NCI-H748 (cell line): ENCODE data around the gene MTMR3.
"Not testable (repeated sequence)": the region's sequence is repeated elsewhere in the genome, so short reads cannot be mapped to it uniquely, and the experiment has no call there.

Source experiments
- DNase-seq: peaks from one replicate; lab custom pipeline; 2025; ENCODE audit not compliant: unreplicated experiment; lab: John Stamatoyannopoulos, UW

MTMR3 gene

GRCh38 chr22:30045901-30046715 is 163.1 kb downstream of the MTMR3 start:
- DNase-seq: no peak

DNA sequence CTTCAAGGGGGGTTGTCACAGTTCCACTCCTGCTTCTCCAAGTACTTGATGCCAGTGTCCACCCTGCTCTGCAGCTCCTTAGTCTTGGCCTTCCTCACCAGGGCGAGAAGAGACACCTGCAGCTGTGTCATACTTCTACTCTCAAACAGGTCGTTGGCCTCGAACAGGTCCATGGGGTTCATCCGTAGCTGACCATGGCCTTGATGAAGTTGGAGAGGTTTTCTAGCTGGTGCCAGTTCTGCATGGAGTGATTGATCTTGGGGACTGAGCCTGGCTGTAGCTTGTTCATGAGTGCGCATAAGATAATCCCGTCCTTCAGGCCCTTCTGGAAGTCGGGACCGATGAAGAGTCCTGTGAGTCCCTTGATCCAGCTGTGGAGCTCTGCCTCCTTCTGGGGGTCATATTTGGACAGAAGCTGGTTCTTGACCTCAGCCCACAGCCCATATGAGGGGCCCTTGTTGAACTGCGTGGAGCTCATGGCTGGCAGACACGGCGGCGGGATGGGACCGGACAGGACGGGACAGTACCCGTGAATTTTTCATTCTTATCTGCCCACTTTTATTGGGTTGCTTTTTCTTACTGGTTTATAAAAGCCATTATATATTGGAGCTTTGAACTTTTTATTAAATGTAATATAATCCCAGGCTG is 163.9 kb downstream of the MTMR3 start:
- DNase-seq: no peak

DNA sequence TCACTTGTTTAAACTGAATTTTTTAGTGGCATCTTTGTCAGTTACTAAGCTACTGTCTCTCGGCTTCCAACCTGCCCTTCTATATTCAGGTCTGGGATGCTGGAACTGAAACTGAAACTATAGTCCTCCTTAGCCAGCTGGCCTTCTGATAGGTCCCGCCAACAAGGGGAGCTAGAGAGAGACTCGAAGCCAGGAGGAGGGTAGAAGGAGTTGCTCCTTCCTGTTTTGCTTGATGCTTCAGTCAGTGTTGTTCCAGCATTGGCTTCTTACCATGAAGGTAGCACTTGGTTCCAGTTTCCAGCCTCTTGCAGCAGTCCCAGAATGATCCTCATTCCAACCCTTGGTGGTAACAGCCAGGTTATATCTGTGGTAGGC is 164.4 kb downstream of the MTMR3 start:
- DNase-seq: no peak

DNA sequence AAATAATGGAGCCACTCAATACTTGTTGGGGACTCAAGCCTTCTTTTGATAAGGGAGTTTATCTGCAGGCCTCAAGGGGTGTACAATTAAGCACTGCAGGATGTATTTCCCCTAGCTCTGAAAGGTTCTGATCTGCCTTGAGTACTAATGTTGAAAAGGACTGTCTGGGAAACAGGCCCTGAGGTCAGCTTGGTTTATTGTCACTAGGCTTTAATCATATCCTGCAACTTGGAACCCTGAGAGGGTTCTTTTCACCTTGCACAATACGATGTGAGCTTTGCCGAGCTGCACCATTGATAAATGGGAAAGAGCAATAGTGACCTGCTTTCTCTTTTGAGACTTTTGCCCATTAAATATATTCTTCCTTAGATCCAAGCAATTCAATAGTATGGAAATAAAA is 165.7 kb downstream of the MTMR3 start:
- no peak for DNase-seq

GRCh38 chr22:30054067-30054763 is 171.2 kb downstream of the MTMR3 start:
- DNase-seq: no peak

- no peak for DNase-seq
These were observed 171.7 kb downstream of the MTMR3 start for GRCh38 chr22:30054764-30055069.

DNA sequence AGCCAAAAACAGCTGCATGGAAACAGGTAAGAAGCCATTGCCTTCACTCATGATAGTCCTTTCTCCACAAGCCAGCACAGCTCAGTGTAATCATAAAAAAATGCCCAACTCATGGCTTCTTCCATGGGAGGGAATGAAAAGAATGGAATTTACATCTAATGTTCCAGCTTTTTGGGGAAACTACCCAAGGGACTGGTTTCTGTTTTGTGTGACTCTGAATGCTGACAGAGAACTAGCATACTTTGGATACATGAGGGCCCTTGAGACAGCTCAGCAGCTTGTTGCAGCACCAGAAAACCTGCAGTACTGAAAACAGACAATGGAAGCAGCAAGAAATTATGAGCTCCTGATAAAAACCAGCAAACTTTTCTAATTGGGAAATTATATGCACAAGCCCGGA is 173.0 kb downstream of the MTMR3 start:
- DNase-seq: no peak

DNA sequence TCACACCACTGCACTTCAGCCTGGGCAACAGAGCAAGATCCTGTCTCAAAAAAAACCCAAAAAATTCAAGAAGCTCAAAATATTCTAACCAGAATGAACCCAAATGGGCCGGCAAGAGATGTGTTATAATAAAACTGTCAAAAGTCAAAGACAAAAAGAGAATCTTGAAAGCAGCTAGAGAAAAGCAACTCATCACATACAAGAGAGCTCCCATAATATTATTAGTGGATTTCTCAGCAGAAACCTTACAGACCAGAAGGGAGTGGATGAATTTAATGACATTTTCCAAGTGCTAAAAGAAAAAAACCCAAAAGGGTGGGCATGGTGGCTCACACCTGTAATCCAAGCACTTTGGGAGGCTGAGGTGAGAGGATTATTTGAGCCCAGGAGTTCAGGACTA is 174.4 kb downstream of the MTMR3 start:
- no peak for DNase-seq

DNA sequence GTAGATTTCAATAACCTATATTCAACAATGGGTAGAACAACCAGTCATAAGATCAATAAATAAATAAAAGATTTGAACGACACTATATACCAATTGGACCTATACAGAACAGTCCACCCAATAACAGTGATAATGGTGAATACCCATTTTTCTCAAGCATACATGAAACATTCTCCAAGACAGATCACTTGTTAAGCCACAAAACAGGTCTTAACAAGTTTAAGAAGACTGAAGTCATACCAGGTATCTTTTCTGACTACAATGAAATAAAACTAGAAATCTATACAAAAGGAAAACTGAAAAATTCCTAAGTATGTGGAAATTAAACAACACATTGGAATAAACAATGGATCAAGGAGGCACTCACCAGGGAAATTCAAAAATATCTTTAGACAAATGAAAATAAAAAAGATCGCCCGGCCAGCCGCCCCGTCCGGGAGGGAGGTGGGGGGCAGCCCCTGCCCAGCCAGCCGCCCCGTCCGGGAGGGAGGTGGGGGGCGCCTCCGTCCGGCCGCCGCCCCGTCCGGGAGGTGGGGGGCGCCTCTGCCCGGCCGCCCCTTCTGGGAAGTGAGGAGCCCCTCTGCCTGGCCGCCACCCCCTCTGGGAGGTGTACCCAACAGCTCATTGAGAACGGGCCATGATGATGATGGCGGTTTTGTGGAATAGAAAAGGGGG is 176.5 kb downstream of the MTMR3 start:
- not testable (repeated sequence) for DNase-seq

DNA sequence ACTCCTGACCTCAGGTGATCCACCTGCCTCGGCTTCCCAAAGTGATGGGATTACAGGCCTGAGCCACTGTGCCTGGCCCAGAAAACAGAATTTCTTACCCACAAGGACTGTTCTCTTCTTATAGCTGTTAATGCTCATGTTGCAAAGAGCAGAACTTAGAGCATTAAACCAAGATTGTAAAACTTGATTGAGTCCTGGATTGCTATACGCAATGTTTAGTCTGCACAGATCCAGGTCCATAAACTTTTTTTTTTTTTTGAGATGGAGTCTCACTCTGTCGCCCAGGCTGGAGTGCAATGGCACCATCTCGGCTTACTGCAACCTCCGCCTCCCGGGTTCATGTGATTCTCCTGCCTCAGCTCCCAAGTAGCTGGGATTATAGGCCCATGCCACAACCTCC is 178.1 kb downstream of the MTMR3 start:
- not testable (repeated sequence) for DNase-seq

DNA sequence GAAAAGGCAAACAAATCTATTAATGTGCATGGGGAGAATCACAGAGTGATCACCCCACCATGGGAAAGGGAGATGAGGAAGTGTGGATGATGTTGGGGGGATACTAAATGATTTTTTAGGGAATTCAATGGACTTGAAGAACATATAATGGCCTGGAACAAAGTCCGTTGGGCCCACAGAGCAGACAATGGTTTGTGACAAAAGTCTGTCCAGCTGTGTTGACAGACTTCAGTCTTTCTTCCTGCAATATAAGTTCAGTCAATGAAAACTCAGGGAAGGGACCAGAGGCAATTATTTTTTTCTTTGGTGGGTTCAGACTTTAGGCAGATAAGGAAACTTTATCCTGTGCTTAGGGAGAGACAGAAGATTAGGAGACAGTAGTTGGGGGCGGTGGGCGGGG is 179.3 kb downstream of the MTMR3 start:
- no peak for DNase-seq

DNA sequence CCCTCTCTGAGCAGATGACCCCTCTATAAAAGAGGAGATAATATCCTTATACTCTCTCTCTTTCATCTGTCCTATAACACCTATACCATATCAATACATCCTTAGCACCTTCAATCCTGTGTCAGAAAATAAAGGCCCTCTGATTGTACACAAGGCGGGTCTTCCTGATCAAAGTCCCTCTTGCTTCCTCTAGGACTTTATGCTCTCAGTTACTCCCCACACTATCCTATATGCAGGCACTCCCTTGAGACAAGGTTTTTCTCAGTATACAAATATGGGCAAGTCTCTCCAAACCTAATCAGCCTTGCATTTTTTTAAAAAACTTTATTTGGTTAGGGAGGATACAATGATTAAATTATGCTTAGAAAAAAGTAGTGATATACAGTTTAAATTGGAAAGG is 180.0 kb downstream of the MTMR3 start:
- DNase-seq: no peak

DNA sequence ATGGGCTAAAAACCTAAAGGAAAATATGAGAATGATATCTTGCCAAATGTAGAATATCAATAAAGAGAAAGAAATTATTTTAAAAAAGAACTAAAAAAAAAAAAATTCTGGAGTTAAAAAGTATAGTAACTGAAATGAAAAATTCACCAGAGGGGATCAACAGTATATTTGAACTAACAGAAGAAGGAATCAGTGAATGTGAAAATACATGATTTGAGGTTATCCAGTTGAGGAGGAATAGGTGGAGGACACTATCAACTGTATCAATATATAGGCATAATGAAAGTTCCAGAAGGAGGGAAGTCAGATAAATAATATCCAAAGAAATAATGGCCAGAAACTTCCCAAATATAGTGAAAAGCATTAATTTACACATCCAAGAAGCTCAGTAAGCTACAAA is 181.2 kb downstream of the MTMR3 start:
- DNase-seq: no peak

DNA sequence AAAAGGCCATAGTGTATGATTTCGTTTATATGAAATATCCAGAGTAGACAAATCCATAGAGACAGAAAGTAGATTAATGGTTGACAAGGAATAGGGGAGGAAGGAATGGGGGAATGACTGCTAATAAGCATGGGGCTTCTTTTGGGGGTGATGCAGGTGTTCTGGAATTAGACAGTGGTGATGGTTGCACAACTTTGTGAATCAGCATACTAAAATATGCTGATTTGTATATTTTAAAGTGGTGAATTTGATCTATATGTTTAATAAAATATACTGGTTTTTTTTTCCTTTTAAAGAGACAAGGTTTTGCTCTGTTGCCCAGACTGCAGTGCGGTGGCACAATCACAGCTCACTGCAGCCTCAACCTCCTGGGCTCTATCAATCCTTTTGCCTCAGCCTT is 190.8 kb downstream of the MTMR3 start:
- DNase-seq: no peak

DNA sequence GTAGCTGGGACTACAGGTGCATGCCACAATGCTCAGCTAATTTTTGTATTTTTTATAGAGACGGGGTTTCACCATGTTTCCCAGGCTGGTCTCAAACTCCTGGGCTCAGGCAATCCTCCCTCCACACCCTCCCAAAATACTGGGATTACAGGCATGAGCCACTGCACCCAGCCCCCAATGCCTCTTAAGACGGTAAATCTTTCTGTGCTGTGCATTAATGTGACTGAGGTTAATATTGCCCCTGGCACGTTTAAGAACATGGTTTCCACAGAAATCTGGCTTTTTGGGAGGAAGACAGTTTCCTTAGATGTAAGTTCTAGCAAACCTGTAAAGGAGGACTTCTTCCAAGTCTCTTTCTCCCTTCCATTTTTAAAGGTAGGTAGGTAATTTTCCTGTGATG is 191.2 kb downstream of the MTMR3 start:
- DNase-seq: no peak

DNA sequence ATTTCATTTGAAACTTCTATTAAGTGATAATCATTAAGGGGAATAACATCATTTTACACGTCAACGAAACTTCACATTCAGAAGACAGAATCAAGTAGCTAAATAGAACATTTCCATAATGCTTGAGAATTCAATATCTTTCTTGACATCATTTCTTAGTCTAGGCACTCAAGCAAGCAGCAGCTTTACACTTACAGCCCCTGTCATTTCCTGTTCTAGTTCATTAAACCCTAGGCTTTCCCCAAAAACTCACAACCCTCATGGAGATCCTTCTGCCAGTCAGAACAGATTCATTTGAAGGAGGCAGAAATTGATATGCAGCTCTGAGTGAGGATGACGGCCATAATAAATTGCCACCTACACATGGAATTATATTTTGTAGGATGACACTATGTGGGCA is 192.0 kb downstream of the MTMR3 start:
- no peak for DNase-seq

GRCh38 chr22:30077279-30077880 is 194.4 kb downstream of the MTMR3 start:
- DNase-seq: no peak

DNA sequence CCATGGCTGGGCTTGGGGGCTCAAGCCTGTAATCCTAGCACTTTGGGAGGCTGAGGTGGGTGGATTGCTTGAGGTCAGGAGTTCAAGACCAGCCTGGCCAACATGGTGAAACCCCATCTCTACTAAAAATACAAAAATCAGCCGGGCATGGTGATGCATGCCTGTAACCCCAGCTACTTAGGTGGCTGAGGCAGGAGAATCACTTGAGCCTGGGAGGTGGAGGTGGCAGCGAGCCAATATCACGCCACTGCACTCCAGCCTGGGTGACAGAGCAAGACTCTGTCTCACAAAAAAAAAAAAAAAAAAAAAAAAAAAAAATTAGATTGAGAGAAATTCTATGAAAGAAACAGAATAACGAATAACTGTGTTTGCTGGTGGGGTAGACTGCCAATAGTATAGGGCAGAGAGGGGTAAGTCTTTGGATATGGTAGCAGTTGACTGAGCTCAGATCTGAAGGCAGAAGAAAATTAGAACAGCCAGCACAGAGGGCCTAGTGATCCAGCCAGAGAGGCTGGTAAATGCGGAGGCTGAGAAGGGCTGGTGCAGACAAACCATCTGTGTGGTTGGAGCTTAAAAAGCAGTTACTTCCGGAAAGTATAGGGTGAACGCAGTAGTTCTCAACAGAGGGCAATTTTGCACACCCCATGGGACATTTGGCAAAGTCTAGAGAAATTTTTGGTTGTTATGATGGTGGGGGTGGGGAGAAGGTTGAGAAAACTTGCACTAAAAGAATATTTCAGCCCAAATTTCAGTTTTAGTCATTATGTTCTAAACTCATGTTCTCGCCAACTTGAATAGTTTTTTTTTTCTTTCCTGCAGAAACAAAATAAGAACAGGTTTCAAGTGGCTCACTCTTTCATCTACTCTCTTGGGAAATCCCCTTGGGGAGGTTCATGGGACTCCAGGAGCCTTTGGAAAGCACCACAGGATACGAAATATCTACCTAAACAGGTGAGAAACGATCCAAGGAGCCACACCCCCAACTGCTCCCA is 195.6 kb downstream of the MTMR3 start:
- DNase-seq: no peak

- no peak for DNase-seq
These were observed 197.1 kb downstream of the MTMR3 start, which contains the start of gene HORMAD2 for GRCh38 chr22:30079952-30080533. Gene HORMAD2, plus strand, starts transcription at chr22:30080464. Its CDS starts 13,489 bp downstream, at chr22:30093953.
